Prostate gland (tissue), 2 donors: Measurements from ENCODE around the gene CIROP.

Experiments used
- POLR2AphosphoS5 ChIP-seq: sonication (generic); formaldehyde crosslinking; IDR thresholded peaks from one replicate; pipeline ENCODE4 v1.6.1; 2017; ENCODE audit warnings: antibody characterized with exemption
- TF ChIP-seq, protein P1 (sequence below), 4 experiments: fragments of 200-600 bp in 2 of 4; fragments of 450-650 bp in 2 of 4; sonication (generic) in 2 of 4; IDR thresholded peaks; 1 replicate in 3 of 4; 2 replicates in 1 of 4; pipeline ENCODE4 v1.5.1; 2016 to 2019; ENCODE audit warnings: antibody characterized with exemption in 4 of 4, mild to moderate bottlenecking in 2 of 4, moderate library complexity in 2 of 4

DNA sequence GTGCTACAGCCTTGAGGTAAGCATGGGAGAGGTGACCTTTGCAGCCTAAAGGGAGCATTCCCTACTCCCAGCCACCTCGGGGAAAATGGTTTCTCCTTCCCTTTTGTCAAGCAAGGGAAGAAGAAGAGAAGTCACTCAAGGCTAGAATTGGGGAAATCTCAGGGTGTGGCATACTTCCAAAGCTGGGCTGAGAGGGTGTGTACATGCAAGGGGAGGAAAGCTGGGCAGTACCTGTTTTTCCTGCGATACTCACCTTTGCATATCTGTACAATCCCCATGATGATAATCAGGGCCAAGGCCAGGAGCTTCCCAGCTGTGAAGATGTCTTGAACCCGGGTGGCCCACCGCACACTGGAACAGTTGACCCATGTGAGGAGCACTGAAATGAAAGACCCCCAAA lies 38.0 kb upstream of the CIROP start:
- TF ChIP-seq, protein P1, sequence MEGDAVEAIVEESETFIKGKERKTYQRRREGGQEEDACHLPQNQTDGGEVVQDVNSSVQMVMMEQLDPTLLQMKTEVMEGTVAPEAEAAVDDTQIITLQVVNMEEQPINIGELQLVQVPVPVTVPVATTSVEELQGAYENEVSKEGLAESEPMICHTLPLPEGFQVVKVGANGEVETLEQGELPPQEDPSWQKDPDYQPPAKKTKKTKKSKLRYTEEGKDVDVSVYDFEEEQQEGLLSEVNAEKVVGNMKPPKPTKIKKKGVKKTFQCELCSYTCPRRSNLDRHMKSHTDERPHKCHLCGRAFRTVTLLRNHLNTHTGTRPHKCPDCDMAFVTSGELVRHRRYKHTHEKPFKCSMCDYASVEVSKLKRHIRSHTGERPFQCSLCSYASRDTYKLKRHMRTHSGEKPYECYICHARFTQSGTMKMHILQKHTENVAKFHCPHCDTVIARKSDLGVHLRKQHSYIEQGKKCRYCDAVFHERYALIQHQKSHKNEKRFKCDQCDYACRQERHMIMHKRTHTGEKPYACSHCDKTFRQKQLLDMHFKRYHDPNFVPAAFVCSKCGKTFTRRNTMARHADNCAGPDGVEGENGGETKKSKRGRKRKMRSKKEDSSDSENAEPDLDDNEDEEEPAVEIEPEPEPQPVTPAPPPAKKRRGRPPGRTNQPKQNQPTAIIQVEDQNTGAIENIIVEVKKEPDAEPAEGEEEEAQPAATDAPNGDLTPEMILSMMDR (IDR thresholded peaks at IDR 0.05) = no peak
- TF ChIP-seq POLR2AphosphoS5 = no peak
